Rectal smooth muscle tissue (tissue), 1 donor: ENCODE data around the gene PDE6A.

Source experiments
- H3K27ac ChIP-seq: one replicate; pipeline ENCODE4 v1.7.0; 2013; ENCODE audit warnings: low read depth, low read length, inconsistent platforms
- H3K27me3 ChIP-seq: one replicate; pipeline ENCODE4 v1.7.0; 2013; ENCODE audit warnings: low read length; ENCODE audit not compliant: control insufficient read depth, insufficient read depth
- H3K36me3 ChIP-seq: one replicate; pipeline ENCODE4 v1.7.0; 2013; ENCODE audit warnings: low read length; ENCODE audit not compliant: control insufficient read depth, insufficient read depth
- H3K4me1 ChIP-seq: one replicate; pipeline ENCODE4 v1.7.0; 2013; ENCODE audit warnings: low read length; ENCODE audit not compliant: control insufficient read depth, insufficient read depth
- H3K4me3 ChIP-seq: one replicate; pipeline ENCODE4 v1.7.0; 2013; ENCODE audit warnings: low read length
- H3K9ac ChIP-seq: one replicate; pipeline ENCODE4 v1.7.0; 2013; ENCODE audit warnings: low read length

PDE6A gene

GRCh38 chr5:149961957-149962409 lies 17.4 kb upstream of the PDE6A start:
- Histone ChIP-seq H3K9ac (no peak overlapping the region), H3K27ac (no peak overlapping the region), H3K27me3 (no peaks in the 10 kb centered on the region), H3K36me3 (no peaks in the 10 kb centered on the region), H3K4me1 (peaks cover 6% of the 10 kb centered on the region), H3K4me3 (peak overlapping the region; percentile 76)

GRCh38 chr5:149961186-149961685 lies 16.6 kb upstream of the PDE6A start:
- H3K4me1 ChIP-seq = peaks cover 6% of the 10 kb centered on the region
- H3K27me3 ChIP-seq = no peaks in the 10 kb centered on the region
- H3K9ac ChIP-seq = peak overlapping the region; percentile 58
- H3K27ac ChIP-seq = peak overlapping the region; percentile 91
- H3K36me3 ChIP-seq = no peaks in the 10 kb centered on the region
- H3K4me3 ChIP-seq = peak overlapping the region; percentile 76

GRCh38 chr5:149960272-149961185 lies 15.9 kb upstream of the PDE6A start, which contains the start of gene SLC26A2:
Gene SLC26A2 (plus strand): TSS chr5:149960758. CDS start chr5:149977653, 16,895 bp downstream.
- Histone ChIP-seq H3K4me1 (peaks cover 6% of the 10 kb centered on the region), H3K4me3 (peak within 1 kb of the TSS; percentile 77), H3K9ac (peak within 1 kb of the TSS; percentile 83), H3K36me3 (no peaks in the 10 kb centered on the region), H3K27ac (peak within 1 kb of the TSS; percentile 91), H3K27me3 (no peaks in the 10 kb centered on the region)

- H3K27ac ChIP-seq = peak overlapping the region; percentile 91
- H3K4me3 ChIP-seq = peak overlapping the region; percentile 77
- H3K36me3 ChIP-seq = no peaks in the 10 kb centered on the region
- H3K4me1 ChIP-seq = peaks cover 6% of the 10 kb centered on the region
- peak overlapping the region; percentile 83 for H3K9ac ChIP-seq
- no peaks in the 10 kb centered on the region for H3K27me3 ChIP-seq
Measured at GRCh38 chr5:149959406-149960236, 15.0 kb upstream of the PDE6A start.

GRCh38 chr5:149957855-149958254 lies 13.3 kb upstream of the PDE6A start:
- Histone ChIP-seq H3K36me3 (no peaks in the 10 kb centered on the region), H3K4me3 (no peak overlapping the region), H3K27ac (no peak overlapping the region), H3K4me1 (peaks cover 6% of the 10 kb centered on the region), H3K27me3 (no peaks in the 10 kb centered on the region), H3K9ac (no peak overlapping the region)

GRCh38 chr5:149956685-149957084 lies 12.1 kb upstream of the PDE6A start:
- no peaks in the 10 kb centered on the region for H3K27me3 ChIP-seq
- H3K4me1 ChIP-seq = peaks cover 6% of the 10 kb centered on the region
- H3K4me3 ChIP-seq = no peak overlapping the region
- H3K27ac ChIP-seq = no peak overlapping the region
- H3K9ac ChIP-seq = no peak overlapping the region
- H3K36me3 ChIP-seq = no peaks in the 10 kb centered on the region

GRCh38 chr5:149954798-149955197 lies 10.2 kb upstream of the PDE6A start:
- Histone ChIP-seq H3K36me3 (no peaks in the 10 kb centered on the region), H3K4me1 (peaks cover 3% of the 10 kb centered on the region), H3K4me3 (no peak overlapping the region), H3K27ac (no peak overlapping the region), H3K27me3 (no peaks in the 10 kb centered on the region), H3K9ac (no peak overlapping the region)

- no peaks in the 10 kb centered on the region for H3K27me3 ChIP-seq
- H3K27ac ChIP-seq = no peak overlapping the region
- H3K9ac ChIP-seq = no peak overlapping the region
- no peaks in the 10 kb centered on the region for H3K4me1 ChIP-seq
- H3K36me3 ChIP-seq = no peaks in the 10 kb centered on the region
- H3K4me3 ChIP-seq = no peak overlapping the region
Measured at GRCh38 chr5:149953436-149954121, 9.0 kb upstream of the PDE6A start.

DNA sequence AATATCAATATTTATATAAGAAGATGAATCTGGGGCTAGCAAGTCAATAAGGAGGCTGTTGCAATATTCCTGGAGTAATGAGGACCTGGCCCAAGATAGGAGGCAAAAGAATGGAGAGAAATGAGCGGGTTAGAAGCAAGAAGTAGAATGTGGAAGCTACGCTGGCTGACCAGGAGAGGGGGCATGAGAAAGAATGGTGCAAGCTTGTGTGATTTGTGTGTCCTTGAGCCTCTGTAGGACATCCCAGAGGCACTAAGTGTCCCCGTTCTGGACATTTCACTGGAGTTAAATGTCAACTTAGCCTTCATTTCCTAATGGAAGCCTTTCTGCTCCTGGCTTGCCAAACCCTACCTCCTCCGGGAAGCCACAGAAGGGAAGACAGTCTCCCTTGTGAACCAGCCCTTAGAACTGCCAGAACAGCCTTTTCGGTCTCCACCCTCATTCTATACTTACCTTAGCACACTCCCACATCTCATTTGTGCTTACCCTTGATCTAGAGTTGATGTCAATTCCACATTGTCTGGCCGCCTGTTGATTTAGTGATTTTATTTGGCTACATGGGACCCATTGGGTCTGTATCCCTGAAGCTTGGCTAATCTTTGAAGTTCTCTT lies 6.7 kb upstream of the PDE6A start:
- Histone ChIP-seq H3K4me1 (no peaks in the 10 kb centered on the region), H3K36me3 (no peaks in the 10 kb centered on the region), H3K27ac (no peak overlapping the region), H3K9ac (no peak overlapping the region), H3K4me3 (no peak overlapping the region), H3K27me3 (no peaks in the 10 kb centered on the region)

- no peaks in the 10 kb centered on the region for H3K36me3 ChIP-seq
- H3K4me3 ChIP-seq = no peak overlapping the region
- H3K4me1 ChIP-seq = no peaks in the 10 kb centered on the region
- no peak overlapping the region for H3K9ac ChIP-seq
- H3K27me3 ChIP-seq = no peaks in the 10 kb centered on the region
- no peak overlapping the region for H3K27ac ChIP-seq
Measured at GRCh38 chr5:149948993-149949392, 4.4 kb upstream of the PDE6A start.

DNA sequence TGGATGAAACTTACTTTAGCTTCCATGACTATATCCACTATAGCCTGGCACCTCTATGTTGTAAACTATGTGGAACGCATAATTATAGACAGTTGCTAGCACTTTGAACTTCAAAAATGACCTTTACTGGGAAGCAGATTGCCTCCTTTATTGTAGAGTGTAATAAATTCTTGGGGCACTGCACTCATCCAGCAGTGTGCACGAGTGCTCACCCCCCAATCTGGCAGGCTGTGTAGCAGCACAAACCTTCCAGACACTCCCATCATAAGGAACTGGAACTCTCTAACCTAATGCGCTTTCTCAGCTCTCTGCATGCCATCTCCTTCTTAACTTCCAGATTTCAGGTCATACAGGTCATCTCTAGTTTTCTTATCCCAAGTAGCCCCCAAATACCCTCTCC lies 1.5 kb upstream of the PDE6A start:
- H3K36me3 ChIP-seq = no peaks in the 10 kb centered on the region
- no peaks in the 10 kb centered on the region for H3K4me1 ChIP-seq
- H3K27ac ChIP-seq = no peak overlapping the region
- no peak overlapping the region for H3K4me3 ChIP-seq
- H3K9ac ChIP-seq = no peak overlapping the region
- H3K27me3 ChIP-seq = no peaks in the 10 kb centered on the region
